HG02970 (cell line): Measurements from ENCODE around the gene ANKRD28.

Experiments
- ATAC-seq: cut with Tn5 transposase; IDR thresholded peaks from one replicate; pipeline ENCODE4 v1.9.1; 2021; ENCODE audit warnings: mild to moderate bottlenecking, moderate library complexity, moderate number of reproducible peaks; ENCODE audit not compliant: unreplicated experiment, low FRiP score

The ANKRD28 gene

DNA sequence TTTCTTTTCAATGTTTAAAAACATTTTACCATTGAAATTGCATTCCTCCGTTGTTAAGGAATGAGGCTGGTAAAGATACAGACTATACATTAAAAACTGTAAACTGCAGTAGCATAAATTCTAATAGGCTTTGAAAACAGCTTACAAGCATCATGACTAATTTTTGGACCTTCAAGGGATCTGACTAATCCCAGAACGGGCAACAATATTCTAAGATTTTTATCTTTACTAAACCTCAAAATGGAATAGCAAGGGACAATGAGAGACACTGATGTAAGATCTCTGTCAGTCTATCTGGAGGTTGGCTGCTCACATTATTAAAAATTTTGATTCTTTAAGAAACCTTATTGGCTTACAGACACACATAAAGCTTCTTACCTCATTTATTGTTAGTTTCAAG lies 121.5 kb downstream of the ANKRD28 start:
- ATAC-seq, result no peak

DNA sequence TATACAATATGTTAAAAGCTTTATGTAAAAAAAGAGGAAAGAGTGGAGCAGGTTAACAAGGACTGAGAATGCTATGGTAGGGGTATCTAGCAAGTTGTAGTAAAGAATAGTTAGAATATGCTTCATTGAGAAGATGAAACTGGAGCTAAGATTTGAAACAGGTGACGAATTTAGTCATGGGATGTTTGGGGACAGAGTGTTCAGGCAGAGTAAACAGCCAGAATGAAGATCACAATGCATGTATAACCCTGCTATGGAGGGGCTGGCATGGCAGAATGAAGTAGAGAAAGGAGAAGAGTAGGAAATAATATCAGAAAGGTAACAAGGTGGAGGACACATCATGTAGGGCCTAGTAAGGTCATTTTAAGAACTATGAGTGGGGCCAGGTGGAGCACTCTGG lies 124.2 kb downstream of the ANKRD28 start:
- ATAC-seq, result no peak

- no peak for ATAC-seq
Measured at GRCh38 chr3:15667484-15667883, 130.3 kb downstream of the ANKRD28 start.

DNA sequence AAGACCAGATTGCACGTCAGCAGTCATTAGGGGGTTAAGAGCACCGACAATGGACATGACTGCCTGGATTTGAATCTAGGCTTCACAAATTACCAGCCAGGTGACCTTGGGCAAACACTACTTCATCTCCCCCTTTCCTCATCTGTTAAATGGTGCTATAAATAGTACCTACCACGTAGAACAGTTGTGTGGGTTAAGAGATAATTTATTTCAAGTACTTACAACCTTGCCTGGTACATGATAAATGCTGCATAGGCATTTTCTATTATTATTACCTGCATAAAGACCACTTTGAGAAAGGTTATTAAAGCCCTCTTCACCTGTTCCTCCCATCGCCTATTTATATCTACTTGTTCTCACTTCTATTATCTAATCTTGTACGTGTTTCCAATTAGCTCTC lies 131.5 kb downstream of the ANKRD28 start:
- ATAC-seq, result no peak

DNA sequence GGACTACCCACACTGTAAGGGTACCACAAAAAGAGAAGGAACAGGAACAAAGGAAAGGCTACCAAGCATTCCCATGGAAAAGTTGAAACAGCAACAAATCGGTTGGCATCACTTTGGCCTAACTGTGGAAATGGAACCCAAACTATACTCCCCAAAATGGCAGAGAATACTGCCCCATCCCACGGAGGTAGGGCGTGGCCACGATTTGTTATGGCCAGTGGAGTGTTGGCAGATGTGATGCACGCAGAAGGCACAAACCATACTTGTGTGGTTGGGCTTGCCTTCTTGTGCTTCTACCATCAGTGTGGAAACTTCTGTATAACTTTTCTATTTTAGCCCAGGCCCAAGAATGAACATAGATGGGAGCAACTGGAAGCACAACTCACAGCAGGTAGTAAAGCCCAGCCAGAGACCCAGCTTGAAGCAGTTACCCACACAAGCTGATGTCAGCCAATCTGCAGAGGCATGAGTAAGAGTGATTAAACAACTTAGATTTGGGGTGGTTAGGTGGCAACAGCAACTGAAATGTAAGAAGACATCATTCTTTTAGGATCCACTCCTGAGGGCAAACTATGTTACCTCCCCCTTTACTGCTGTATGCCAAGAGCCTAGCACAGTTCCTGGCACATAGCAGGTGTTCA lies 132.1 kb downstream of the ANKRD28 start:
- no peak for ATAC-seq

DNA sequence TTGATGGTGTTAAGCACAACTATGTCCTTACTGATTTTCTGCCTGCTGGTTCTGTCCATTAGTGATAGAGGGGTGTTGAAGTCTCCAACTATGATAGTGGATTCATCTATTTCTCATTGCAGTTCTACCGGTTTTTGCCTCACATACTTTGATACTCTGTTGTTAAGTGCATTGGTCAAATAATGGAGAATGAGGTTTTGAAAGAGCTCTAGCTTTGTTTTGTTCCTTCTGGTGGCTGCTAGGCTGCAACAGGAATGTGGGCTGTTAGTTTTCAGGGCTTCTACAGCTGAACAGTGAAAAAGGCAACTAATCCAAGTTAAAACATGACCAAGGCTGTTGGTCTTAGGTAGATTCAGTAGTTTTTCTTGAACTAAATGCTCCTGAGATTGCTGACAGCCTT lies 133.6 kb downstream of the ANKRD28 start:
- ATAC-seq, result no peak

GRCh38 chr3:15660055-15660935 lies 137.5 kb downstream of the ANKRD28 start:
- ATAC-seq, result no peak

DNA sequence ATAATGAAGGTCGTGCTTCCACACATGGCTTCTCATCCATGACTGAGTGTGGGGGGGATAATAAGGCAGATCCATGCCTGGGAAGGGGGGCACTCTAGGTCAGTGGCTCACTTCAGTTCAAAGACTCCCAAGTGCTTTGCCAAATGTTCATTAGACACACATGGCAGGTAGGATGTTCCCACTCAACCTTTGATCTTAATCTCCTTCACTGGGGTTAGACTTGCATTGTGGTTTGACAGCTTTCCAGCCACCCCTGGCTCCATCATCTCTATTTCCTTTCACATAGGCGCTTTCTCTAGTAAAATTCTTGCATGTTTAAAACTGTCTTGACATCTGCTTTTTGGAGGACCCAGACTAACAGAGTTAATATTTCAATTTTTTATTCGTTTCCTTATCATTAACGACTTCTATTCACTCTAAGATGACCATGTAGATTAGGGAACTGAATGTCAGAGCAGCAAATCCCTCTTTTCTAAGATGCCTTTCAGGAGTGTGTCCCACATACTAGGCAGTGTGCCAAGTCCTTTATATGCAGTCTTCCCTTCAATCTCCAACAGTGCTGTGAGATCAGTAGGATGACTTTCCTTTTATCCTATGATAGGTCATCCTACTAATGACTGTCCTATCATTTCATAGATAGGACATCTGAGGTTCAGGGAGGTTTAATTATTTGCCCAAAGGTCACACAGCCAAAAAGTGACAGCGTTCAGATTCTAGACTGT lies 138.4 kb downstream of the ANKRD28 start:
- no peak for ATAC-seq

- no peak for ATAC-seq
Measured at GRCh38 chr3:15657016-15657415, 140.8 kb downstream of the ANKRD28 start.

- no peak for ATAC-seq
Measured at GRCh38 chr3:15656342-15656741, 141.4 kb downstream of the ANKRD28 start.

DNA sequence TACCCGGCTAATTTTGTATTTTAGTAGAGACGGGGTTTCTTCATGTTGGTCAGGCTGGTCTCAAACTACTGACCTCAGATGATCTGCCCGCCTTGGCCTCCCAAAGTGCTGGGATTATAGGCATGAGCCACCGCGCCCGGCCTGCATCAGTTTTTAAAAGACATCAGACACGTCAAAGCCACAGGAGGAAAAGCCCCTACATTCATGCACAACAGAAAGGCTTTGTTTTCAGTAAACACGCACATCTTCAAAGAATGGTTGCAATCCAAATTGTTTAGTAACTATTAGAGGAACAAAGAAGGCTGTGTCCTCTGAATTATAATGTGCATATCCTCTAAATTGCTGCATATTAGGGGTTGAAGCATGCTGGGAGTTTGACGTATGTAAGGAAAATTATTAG lies 142.9 kb downstream of the ANKRD28 start:
- ATAC-seq, result no peak

DNA sequence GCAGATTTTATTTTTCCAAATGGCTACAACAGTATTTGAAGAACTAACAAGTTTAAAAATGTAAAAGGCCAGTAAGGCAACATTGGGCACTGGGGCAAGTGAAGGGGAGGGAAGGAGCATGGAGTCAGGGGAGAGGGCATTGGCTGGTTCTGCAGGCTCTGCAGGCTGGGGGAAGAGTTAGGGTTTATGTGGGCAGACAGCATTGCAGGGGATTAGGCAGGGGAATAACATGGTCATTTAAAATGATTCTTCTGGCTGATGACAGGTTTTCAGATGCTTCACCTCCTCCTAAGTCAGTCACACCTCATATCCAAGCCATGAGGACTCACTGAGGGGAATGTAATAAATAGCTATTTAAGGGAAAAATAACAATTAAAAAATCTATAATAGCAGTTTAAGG lies 143.7 kb downstream of the ANKRD28 start:
- ATAC-seq, result no peak

DNA sequence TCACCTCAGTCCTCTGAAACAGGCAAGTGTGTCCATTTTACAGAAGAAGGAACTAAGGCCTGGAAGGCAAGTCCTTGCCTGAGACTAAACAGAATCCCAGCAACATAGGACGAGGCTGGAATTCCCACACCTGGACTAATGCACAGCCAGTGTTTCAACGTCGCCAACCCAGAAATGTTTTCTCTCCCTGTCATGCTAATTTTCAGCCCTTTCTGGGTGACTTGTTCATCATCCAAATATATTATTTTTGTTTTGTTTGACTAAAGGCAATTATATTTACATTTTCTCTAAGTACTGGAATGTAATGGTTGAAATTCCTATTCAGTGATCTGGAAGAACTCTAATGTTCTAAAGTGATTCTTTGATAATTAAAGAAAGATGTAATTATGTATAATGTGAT lies 144.5 kb downstream of the ANKRD28 start:
- ATAC-seq, result no peak

- no peak for ATAC-seq
Measured at GRCh38 chr3:15651396-15651795, 146.4 kb downstream of the ANKRD28 start.

DNA sequence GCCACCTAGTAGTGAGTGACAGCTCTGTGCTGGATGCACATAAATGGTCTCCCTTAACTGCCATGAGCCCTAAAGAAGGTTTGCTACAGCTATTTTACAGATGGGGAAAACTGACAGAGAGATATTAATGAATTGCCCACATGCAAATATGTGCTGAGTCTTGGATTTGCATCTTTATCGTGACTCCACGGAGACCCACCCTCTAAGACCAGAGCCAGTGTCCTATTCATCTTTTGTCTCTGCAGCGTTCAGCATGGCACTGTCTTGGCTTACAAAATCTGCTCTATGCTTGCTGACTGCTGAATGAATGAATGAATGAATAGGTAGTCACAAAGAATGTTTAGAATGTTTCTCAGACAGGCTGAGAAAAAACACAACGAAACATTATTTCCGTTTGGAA lies 147.9 kb downstream of the ANKRD28 start:
- no peak for ATAC-seq

- no peak for ATAC-seq
Measured at GRCh38 chr3:15649341-15649740, 148.4 kb downstream of the ANKRD28 start.

DNA sequence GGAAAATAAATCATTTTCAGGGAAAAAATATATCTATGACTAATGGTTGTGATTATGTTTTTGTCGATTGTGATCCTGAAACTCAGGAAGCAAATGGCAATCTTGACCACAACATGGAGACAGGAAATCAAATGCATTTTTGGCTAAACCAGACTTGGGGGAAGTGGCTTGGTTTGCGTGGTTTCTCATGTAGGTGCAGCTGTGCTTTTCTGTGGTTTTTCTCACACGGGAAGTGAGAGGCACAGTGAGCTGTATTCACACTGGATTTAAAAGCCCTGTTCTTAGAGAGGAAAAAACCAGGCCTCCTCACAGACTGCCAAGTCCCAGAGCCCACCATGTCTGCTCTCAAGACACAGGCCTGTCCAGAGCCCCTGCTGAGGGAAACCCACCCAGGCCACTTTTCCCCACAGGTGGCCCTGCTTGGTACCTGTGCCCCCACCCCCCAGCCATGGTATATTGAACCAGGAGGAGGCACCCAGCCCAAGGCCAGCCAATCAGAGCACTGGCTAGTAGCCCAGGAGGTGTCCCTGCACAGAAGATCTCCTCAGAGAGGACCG lies 150.1 kb downstream of the ANKRD28 start:
- peak; percentile 77 for ATAC-seq

GRCh38 chr3:15646851-15647511 lies 150.8 kb downstream of the ANKRD28 start:
- ATAC-seq, result no peak

- ATAC-seq, result no peak
Measured at GRCh38 chr3:15645740-15646501, 151.9 kb downstream of the ANKRD28 start.

GRCh38 chr3:15645246-15645645 lies 152.5 kb downstream of the ANKRD28 start:
- no peak for ATAC-seq
